ENCODE results near the gene CSK.

DNA sequence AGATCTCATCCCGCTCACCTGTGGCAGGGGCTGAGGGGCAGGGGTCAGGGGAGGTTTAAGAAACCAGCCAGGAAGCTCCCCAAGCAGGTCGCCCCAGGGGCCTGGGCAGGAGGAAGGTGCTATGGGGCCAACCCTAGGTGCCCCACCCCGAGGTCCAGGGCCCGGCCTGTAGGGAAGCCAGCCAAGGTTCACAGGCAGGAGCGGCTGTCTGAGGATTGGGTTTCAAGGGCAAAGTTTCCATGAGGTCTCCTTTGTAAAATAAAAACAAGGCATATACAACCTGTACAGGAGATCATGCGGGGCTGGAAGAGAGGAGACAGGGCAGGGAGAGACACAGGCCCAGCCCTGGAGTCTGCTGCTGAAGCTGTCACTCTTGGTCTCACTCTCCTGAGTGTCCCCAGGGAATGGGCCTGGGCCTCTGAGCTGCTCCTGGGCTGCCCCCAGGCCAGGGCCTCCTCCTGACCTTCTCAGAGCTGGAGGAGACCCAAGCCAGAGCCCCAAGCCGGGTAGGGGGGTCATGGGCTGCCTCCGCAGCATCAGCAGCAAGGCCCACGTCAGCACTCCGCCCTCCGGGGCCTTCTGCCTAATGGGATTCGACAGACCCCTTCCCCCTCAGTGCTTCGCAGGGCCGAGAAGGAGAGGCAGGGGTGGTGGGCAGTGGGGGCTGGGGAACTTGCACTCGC, 50.1 kb downstream of the CSK start:
- TF ChIP-seq, protein P1, sequence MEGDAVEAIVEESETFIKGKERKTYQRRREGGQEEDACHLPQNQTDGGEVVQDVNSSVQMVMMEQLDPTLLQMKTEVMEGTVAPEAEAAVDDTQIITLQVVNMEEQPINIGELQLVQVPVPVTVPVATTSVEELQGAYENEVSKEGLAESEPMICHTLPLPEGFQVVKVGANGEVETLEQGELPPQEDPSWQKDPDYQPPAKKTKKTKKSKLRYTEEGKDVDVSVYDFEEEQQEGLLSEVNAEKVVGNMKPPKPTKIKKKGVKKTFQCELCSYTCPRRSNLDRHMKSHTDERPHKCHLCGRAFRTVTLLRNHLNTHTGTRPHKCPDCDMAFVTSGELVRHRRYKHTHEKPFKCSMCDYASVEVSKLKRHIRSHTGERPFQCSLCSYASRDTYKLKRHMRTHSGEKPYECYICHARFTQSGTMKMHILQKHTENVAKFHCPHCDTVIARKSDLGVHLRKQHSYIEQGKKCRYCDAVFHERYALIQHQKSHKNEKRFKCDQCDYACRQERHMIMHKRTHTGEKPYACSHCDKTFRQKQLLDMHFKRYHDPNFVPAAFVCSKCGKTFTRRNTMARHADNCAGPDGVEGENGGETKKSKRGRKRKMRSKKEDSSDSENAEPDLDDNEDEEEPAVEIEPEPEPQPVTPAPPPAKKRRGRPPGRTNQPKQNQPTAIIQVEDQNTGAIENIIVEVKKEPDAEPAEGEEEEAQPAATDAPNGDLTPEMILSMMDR (IDR thresholded peaks at IDR 0.05), result no peak
- TF ChIP-seq POLR2A (IDR thresholded peaks at IDR 0.05), result no peak
